DOHH2 (cell line): ENCODE measurements around the gene RPS6KL1.

Experiments
- H3F3A ChIP-seq: fragments of 200-600 bp; sonication (generic), shearing (Covaris generic); 2 replicates; pipeline ENCODE4 v1.6.0; 2016; ENCODE audit warnings: antibody characterized with exemption, mild to moderate bottlenecking; ENCODE audit not compliant: control insufficient read depth, insufficient read depth
- H3K27ac ChIP-seq: fragments of 200-600 bp; sonication (generic); 2 replicates; pipeline ENCODE4 v1.5.1; 2014; ENCODE audit warnings: low read depth, mild to moderate bottlenecking, low read length, moderate library complexity
- H3K27me3 ChIP-seq: fragments of 200-600 bp; sonication (generic); 2 replicates; pipeline ENCODE4 v1.6.1; 2014; ENCODE audit warnings: mild to moderate bottlenecking, low read length, mixed read lengths; ENCODE audit not compliant: control insufficient read depth
- H3K36me3 ChIP-seq: fragments of 200-600 bp; sonication (generic); 2 replicates; pipeline ENCODE4 v1.6.1; 2014; ENCODE audit warnings: mild to moderate bottlenecking, low read length, moderate library complexity, mixed read lengths; ENCODE audit not compliant: control insufficient read depth
- H3K4me1 ChIP-seq: fragments of 200-600 bp; sonication (generic); 2 replicates; pipeline ENCODE4 v1.6.1; 2014; ENCODE audit warnings: mild to moderate bottlenecking, low read length, mixed read lengths; ENCODE audit not compliant: control insufficient read depth
- H3K4me2 ChIP-seq: fragments of 200-600 bp; sonication (generic); 2 replicates; pipeline ENCODE4 v1.6.0; 2014; ENCODE audit warnings: mild to moderate bottlenecking, low read length, moderate library complexity
- H3K4me3 ChIP-seq: fragments of 200-600 bp; sonication (generic); 2 replicates; pipeline ENCODE4 v1.5.1; 2014; ENCODE audit warnings: mild to moderate bottlenecking, low read length, mixed read lengths
- H3K79me2 ChIP-seq: fragments of 200-600 bp; sonication (generic); 2 replicates; pipeline ENCODE4 v1.6.1; 2014; ENCODE audit warnings: mild to moderate bottlenecking, low read length, mixed read lengths; ENCODE audit not compliant: control insufficient read depth
- H3K9me2 ChIP-seq: fragments of 200-600 bp; sonication (generic); replicated peaks from 2 replicates; pipeline ENCODE4 v1.6.1; 2014; ENCODE audit warnings: mild to moderate bottlenecking, low read length, mixed read lengths; ENCODE audit not compliant: control insufficient read depth
- H3K9me3 ChIP-seq: fragments of 200-600 bp; sonication (generic); 2 replicates; pipeline ENCODE4 v1.6.1; 2014; ENCODE audit warnings: antibody characterized with exemption, low read length, mixed read lengths; ENCODE audit not compliant: control insufficient read depth, insufficient read depth
- H4K20me1 ChIP-seq: fragments of 200-600 bp; sonication (generic); 2 replicates; pipeline ENCODE4 v1.6.0; 2014; ENCODE audit warnings: low read depth, mild to moderate bottlenecking, antibody characterized with exemption, low read length, moderate library complexity; ENCODE audit not compliant: control insufficient read depth, insufficient read depth
- EZH2phosphoT487 ChIP-seq: fragments of 200-600 bp; sonication (generic); IDR thresholded peaks from 2 replicates; pipeline ENCODE4 v1.6.1; 2017; ENCODE audit warnings: borderline replicate concordance, mild to moderate bottlenecking, antibody characterized with exemption, low read length, moderate library complexity, mixed read lengths
- TF ChIP-seq, protein P1 (sequence below): fragments of 200-600 bp; sonication (generic); IDR thresholded peaks from one replicate; pipeline ENCODE4 v1.5.1; 2014; ENCODE audit warnings: antibody characterized with exemption, mild to moderate bottlenecking, low read depth, low read length; ENCODE audit not compliant: poor library complexity, severe bottlenecking

RPS6KL1 gene

GRCh38 chr14:74964787-74965485, 41.9 kb upstream of the RPS6KL1 start:
- H3K4me3 ChIP-seq: no peak overlapping the region
- no peaks in the 10 kb centered on the region for H3F3A ChIP-seq
- H3K4me2 ChIP-seq: no peak overlapping the region
- H4K20me1 ChIP-seq: no peaks in the 10 kb centered on the region
- H3K9me2 ChIP-seq: no peaks in the 10 kb centered on the region
- 0 out of 2 replicates have a peak, but pooled peaks cover 5% of the 10 kb centered on the region for H3K27me3 ChIP-seq
- H3K27ac ChIP-seq: no peak overlapping the region
- TF ChIP-seq, protein P1, sequence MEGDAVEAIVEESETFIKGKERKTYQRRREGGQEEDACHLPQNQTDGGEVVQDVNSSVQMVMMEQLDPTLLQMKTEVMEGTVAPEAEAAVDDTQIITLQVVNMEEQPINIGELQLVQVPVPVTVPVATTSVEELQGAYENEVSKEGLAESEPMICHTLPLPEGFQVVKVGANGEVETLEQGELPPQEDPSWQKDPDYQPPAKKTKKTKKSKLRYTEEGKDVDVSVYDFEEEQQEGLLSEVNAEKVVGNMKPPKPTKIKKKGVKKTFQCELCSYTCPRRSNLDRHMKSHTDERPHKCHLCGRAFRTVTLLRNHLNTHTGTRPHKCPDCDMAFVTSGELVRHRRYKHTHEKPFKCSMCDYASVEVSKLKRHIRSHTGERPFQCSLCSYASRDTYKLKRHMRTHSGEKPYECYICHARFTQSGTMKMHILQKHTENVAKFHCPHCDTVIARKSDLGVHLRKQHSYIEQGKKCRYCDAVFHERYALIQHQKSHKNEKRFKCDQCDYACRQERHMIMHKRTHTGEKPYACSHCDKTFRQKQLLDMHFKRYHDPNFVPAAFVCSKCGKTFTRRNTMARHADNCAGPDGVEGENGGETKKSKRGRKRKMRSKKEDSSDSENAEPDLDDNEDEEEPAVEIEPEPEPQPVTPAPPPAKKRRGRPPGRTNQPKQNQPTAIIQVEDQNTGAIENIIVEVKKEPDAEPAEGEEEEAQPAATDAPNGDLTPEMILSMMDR: no peak
- no peak for TF ChIP-seq EZH2phosphoT487
- H3K79me2 ChIP-seq: no peaks in the 10 kb centered on the region
- H3K36me3 ChIP-seq: no peaks in the 10 kb centered on the region
- H3K9me3 ChIP-seq: no peaks in the 10 kb centered on the region
- H3K4me1 ChIP-seq: peaks cover 15% of the 10 kb centered on the region

GRCh38 chr14:74963705-74964271, 40.7 kb upstream of the RPS6KL1 start:
- H3K4me1 ChIP-seq: peaks cover 15% of the 10 kb centered on the region
- no peak for TF ChIP-seq EZH2phosphoT487
- TF ChIP-seq, protein P1: no peak
- H3K4me2 ChIP-seq: no peak overlapping the region
- no peaks in the 10 kb centered on the region for H4K20me1 ChIP-seq
- no peaks in the 10 kb centered on the region for H3K9me3 ChIP-seq
- no peaks in the 10 kb centered on the region for H3K9me2 ChIP-seq
- no peaks in the 10 kb centered on the region for H3K36me3 ChIP-seq
- no peak overlapping the region for H3K4me3 ChIP-seq
- no peak overlapping the region for H3K27ac ChIP-seq
- 0 out of 2 replicates have a peak, but pooled peaks cover 5% of the 10 kb centered on the region for H3K27me3 ChIP-seq
- H3F3A ChIP-seq: no peaks in the 10 kb centered on the region
- no peaks in the 10 kb centered on the region for H3K79me2 ChIP-seq

DNA sequence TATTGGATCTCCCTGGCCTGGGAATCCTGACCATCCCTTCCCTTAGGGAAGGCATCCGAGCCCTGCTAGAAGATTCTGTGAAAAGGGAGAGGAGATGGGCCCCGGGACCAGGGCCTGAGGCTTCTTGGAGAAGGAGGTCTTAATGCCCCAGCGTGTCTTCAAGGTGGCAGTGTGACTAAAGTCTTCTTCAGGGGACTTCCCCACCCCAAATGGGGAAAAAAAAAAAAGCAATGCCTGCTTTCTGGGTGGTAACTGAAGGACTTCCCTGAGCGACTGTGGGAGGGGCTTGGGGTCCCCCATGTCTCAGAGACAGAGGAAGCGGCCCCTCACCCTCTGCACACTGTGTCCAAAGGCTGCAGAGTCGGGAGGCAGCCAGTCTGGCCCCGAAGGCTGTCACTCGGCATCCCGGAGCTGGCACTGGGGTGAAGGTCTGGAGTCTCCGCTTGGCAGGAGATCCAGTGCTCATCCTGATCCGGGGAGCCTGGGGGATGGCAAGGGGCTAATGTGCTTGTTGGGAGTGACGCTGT, 40.2 kb upstream of the RPS6KL1 start:
- TF ChIP-seq EZH2phosphoT487: no peak
- TF ChIP-seq, protein P1: no peak
- Histone ChIP-seq H4K20me1 (no peaks in the 10 kb centered on the region), H3K79me2 (no peaks in the 10 kb centered on the region), H3K27ac (no peak overlapping the region), H3K4me3 (no peak overlapping the region), H3K36me3 (no peaks in the 10 kb centered on the region), H3K27me3 (0 out of 2 replicates have a peak, but pooled peaks cover 5% of the 10 kb centered on the region), H3F3A (no peaks in the 10 kb centered on the region), H3K9me3 (no peaks in the 10 kb centered on the region), H3K4me1 (peaks cover 15% of the 10 kb centered on the region), H3K9me2 (no peaks in the 10 kb centered on the region), H3K4me2 (peak overlapping the region; percentile 55; the same call in 1 of the 2 replicates)
